ENCODE measurements around the gene RBM4. TPM values are rescaled to one million over a fixed set of nuclear protein-coding genes. Genes with fewer than 3 reads are reported as not detected.
A peak's percentile ranks its signal among the peaks of the same experiment; 100 is the strongest.

The RBM4 gene
- polyA plus RNA-seq, 3 donors, result 112 to 153 (median 153) TPM

DNA sequence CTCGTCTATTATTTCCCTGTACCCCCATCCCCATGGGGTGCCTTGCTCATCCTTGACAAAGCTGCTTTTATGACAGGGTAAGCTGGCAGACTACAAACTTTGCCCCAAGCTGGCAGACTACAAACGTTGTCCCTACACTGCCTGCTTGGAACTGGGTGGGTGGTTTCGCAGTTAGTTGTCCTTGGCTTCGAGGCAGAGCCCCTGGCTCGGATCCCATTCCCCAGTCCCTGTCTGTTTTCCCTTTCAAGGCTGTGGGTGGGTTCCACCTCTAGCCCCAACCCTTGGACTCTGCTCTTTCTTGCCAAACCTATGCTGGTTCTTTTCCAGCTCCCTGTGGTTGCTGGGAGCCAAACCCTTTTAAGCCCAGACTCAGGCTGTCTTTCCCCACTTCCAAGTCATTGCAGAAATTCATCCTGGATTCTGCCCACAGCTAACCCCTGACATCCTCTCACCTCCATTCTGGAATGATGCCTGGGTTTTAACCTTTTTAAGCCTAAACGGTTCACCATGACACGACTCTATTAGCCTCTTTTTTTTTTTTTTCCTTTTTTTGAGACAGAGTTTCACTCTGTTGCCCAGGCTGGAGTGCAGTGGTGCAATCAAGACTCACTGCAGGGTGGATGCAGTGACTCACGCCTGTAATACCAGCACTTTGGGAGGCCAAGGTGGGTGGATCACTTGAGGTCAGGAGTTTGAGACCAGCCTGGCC, 31.2 kb upstream of the RBM4 start:
- TF ChIP-seq CTCF (IDR thresholded peaks at IDR 0.05), result no peak
- H3K27ac ChIP-seq (ENCODE audit: low read depth in 1 of 2, low read length in 2 of 2), result peak overlapping the region in 1 of 2 donors; percentile 56
- H3K9me3 ChIP-seq (replicated peaks in 1 of 2; ENCODE audit: control insufficient read depth in 1 of 2, insufficient read depth in 1 of 2, low read length in 2 of 2), result no peaks in the 10 kb centered on the region
- no peaks in the 10 kb centered on the region for H3K79me2 ChIP-seq (ENCODE audit: insufficient read depth, low read length)
- H3K4me2 ChIP-seq (replicated peaks; ENCODE audit: extremely low read depth, low read length, poor library complexity, severe bottlenecking), result no peak overlapping the region
- peaks cover 11 to 16% of the 10 kb centered on the region in 2 donors for H3K4me1 ChIP-seq (ENCODE audit: control insufficient read depth in 1 of 2, insufficient read depth in 2 of 2, low read length in 2 of 2)
- no peak overlapping the region for H3K4me3 Mint-ChIP-seq
- whole genome bisulfite sequencing (ENCODE audit: insufficient coverage), result 100% methylated on average over 4 of the region's 8 CpGs
- H4K20me1 ChIP-seq (ENCODE audit: insufficient read depth, low read length), result no peaks in the 10 kb centered on the region
- peaks cover 28 to 38% of the 10 kb centered on the region in 2 donors for H3K36me3 Mint-ChIP-seq
- H2AFZ ChIP-seq (ENCODE audit: insufficient read depth, low read depth, low read length, poor library complexity, severe bottlenecking), result no peak overlapping the region
- no peak overlapping the region for H3K4me3 ChIP-seq (replicated peaks in 1 of 3; ENCODE audit: low read depth in 2 of 3, low read length in 3 of 3)
- H3K36me3 ChIP-seq (replicated peaks in 1 of 2; ENCODE audit: control insufficient read depth in 1 of 2, insufficient read depth in 2 of 2, low read length in 2 of 2), result peaks cover 23 to 32% of the 10 kb centered on the region in 2 donors
- H3K4me1 Mint-ChIP-seq, result peaks cover 15% of the 10 kb centered on the region
- peak overlapping the region; percentile 58 to 91 (median 83) for H3K27ac Mint-ChIP-seq
- peak overlapping the region; percentile 15 for H3K9ac ChIP-seq (ENCODE audit: insufficient read depth, low read length, poor library complexity, severe bottlenecking)
- peaks cover 0 to 2% (median 0%) of the 10 kb centered on the region in 3 donors for H3K27me3 Mint-ChIP-seq (ENCODE audit: low read depth in 3 of 3)
- no peaks in the 10 kb centered on the region for H3K27me3 ChIP-seq (ENCODE audit: control insufficient read depth in 2 of 2, insufficient read depth in 2 of 2, low read length in 2 of 2)
- no peaks in the 10 kb centered on the region for H3K9me3 Mint-ChIP-seq
- DNase-seq, result peak; percentile 21 to 48 (median 37)
- intact Hi-C loops (cut with micrococcal nuclease), result no loop called here

DNA sequence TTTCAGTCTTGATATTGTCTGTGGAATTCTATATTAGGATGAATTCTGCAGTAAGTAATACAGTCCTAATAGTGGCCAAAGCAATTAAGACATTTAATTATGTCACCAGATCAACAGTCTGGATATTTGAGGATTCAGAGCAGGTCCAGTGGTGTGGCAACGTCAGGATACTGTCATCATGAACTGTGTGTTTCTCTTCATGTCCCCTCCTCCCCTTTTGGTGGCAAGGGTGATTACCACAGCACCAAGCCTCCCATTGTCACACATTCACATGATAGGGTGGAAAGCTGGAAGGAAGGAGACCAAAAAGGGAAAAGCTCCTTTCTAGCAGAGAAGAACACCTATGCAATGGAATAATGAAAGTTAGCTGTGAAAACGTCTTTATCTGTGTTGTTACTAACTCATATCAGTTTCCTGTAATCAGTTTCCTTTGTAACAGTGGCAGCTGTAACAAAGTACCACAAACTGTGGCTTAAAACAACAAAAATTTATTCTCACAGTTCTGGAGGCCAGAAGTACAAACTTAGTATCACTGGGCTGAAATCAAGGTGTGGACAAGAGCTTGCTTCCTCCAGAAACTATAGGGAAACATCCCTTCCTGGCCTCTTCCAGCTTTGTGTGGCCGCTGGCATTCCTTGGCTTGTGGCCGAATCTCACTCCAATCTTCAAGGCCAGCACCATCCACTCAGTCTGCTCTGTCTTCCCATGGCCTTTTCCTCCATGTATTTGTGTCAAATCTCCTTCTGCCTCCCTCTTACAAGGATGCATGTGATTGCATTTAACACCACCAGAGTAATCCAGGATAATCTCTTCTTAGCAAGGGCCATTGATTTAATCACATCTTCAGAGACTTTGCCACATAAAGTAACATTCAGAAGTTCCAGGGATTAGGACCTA, 28.5 kb upstream of the RBM4 start:
- H3K9me3 Mint-ChIP-seq, result no peaks in the 10 kb centered on the region
- Histone ChIP-seq H3K27ac (ENCODE audit: low read depth in 1 of 2, low read length in 2 of 2) (no peak overlapping the region), H3K9ac (ENCODE audit: insufficient read depth, low read length, poor library complexity, severe bottlenecking) (no peak overlapping the region), H3K9me3 (replicated peaks in 1 of 2; ENCODE audit: control insufficient read depth in 1 of 2, insufficient read depth in 1 of 2, low read length in 2 of 2) (no peaks in the 10 kb centered on the region), H3K4me3 (replicated peaks in 1 of 3; ENCODE audit: low read depth in 2 of 3, low read length in 3 of 3) (no peak overlapping the region), H4K20me1 (ENCODE audit: insufficient read depth, low read length) (no peaks in the 10 kb centered on the region), H3K27me3 (ENCODE audit: control insufficient read depth in 2 of 2, insufficient read depth in 2 of 2, low read length in 2 of 2) (no peaks in the 10 kb centered on the region), H2AFZ (ENCODE audit: insufficient read depth, low read depth, low read length, poor library complexity, severe bottlenecking) (no peak overlapping the region), H3K4me1 (ENCODE audit: control insufficient read depth in 1 of 2, insufficient read depth in 2 of 2, low read length in 2 of 2) (peaks cover 11 to 16% of the 10 kb centered on the region in 2 donors), H3K36me3 (replicated peaks in 1 of 2; ENCODE audit: control insufficient read depth in 1 of 2, insufficient read depth in 2 of 2, low read length in 2 of 2) (peaks cover 9 to 14% of the 10 kb centered on the region in 2 donors), H3K4me2 (replicated peaks; ENCODE audit: extremely low read depth, low read length, poor library complexity, severe bottlenecking) (no peak overlapping the region), H3K79me2 (ENCODE audit: insufficient read depth, low read length) (peaks cover under 1% of the 10 kb centered on the region)
- H3K4me1 Mint-ChIP-seq, result peaks cover 15% of the 10 kb centered on the region
- H3K4me3 Mint-ChIP-seq, result no peak overlapping the region
- H3K27ac Mint-ChIP-seq, result peak overlapping the region in 1 of 7 donors; percentile 60
- peaks cover 0 to 2% (median 2%) of the 10 kb centered on the region in 3 donors for H3K27me3 Mint-ChIP-seq (ENCODE audit: low read depth in 3 of 3)
- intact Hi-C loops (cut with micrococcal nuclease), result no loop called here
- no peak for TF ChIP-seq CTCF (IDR thresholded peaks at IDR 0.05)
- no peak for DNase-seq
- H3K36me3 Mint-ChIP-seq, result peaks cover 15 to 18% of the 10 kb centered on the region in 2 donors
- 93% methylated on average over 2 of the region's 4 CpGs for WGBS (ENCODE audit: insufficient coverage)

All from CD14-positive monocyte (primary cell).